Astrocyte (in vitro differentiated cells and primary cell): ENCODE results near the gene LBR.

ENCODE experiments used
- CTCF ChIP-seq: IDR thresholded peaks from 2 replicates; pipeline ENCODE4 v1.5.1; 2011; ENCODE audit warnings: low read depth, mild to moderate bottlenecking, inconsistent platforms, low read length, moderate library complexity; ENCODE audit not compliant: insufficient read depth
- EZH2 ChIP-seq: IDR thresholded peaks from 2 replicates; pipeline ENCODE4 v1.6.1; 2012; ENCODE audit warnings: mild to moderate bottlenecking, low read length, inconsistent platforms; ENCODE audit not compliant: insufficient read depth

- TF ChIP-seq CTCF (no peak), EZH2 (no peak)
Observed at GRCh38 chr1:225474439-225474985, 46.7 kb upstream of the LBR start.
